SKM-1 (cell line): ENCODE measurements around the gene LCE4A.

Experiments used
- DNase-seq: peaks from one replicate; lab custom pipeline; 2025; ENCODE audit not compliant: unreplicated experiment; lab: John Stamatoyannopoulos, UW

LCE4A gene

DNA sequence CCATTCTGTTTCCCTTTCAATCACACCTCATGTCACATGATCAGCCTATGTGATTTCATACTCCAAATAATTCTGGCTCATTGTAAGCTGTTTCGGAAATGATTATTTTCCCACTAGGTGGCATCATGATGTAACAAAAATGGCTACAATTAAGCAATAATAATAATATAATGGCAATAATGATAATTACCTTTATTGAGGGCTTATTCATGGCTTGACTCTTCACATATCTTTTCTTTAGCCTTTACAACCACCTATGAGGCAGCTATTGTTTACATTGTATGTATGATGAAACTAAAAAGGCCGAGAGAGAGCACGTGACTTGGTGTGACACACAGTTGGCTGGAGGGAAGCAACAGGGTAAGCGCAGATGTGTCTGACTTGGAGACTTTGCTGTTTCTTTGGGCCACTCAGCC lies 37.3 kb downstream of the LCE4A start:
- DNase-seq: no peak

DNA sequence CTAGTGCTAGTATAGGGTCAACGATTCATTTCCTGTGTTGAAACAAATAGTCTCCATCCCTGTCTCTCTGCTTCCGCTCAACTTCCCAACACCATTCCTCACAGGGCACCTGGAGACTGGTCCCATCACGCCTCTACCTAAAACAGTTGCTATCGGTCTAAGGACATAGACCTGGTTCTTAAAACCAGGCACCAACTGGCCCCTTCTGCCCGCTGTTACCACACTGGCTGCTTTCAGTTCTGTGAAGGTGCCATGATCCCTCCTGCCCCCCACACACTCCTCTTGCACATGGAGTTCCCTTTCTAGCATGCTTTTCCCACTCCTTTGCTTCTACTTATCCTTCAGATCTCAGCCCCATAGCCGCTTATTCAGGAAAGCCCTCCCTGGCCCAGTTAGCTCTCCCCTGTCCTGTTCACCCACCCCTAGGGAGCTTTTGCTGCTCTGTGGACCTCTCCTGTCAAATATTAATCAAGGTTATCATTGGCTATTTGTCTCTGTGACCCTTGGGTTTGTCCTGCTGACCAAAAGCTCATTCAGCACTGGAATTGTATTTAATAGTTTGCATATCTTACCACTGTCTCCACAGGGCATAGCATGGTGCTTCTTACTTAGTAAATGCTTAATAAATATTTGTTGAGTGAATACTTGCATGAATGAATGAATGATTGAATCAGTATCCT lies 37.9 kb downstream of the LCE4A start:
- DNase-seq: no peak

DNA sequence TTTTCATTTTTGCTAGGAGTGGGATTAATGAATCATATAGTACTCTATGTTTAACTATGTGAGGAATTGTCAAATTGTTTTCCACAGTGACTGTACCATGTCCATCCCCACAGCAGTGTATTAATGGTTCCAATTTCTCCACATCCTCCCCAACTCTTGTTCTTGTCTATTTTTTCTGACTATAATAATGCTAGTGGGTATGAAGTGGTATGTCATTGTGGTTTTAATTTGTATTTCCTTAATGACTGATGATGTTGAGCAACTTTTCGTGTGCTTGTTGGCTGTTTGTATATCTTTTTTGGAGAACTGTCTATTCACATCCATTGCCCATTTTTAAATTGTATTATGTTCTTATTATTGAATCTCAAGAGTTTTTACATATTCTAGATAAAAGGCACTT lies 39.9 kb downstream of the LCE4A start:
- no peak for DNase-seq

DNA sequence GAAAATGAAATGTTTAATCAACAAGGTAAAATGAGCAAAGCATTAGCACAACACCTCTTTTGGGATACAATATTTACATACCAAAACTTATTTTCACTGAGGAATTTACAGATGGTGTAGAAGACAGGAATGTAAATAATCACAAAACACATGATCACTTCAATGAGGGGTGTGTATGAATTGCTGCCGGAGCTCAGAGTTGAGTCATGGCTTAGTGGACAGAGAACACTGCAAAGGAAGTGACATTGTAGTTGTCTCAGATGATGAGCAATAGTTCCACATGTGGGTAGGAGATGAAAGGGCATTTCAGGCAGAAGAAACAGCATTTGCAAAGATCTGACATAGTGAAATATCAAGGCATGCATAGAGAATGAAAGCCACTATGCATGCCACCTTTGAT lies 44.3 kb downstream of the LCE4A start:
- DNase-seq: no peak

DNA sequence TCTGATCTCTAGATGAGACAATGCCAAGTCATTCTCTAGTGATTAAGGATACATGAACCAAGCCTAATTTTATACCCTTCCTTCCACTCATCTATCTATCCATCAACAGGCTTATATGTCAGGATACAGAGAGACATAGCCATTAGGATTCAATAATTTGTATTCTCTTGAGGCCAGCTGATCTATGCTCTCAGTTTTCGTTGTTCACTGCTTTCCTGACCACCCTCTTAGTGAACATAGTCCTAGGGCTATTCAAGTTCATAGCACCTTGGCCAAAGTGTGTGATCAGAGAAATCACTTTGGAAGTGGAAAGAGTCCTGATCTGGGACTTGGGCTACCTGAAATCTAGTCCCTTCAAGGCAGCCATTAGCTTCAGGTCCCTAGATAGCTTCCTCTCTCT lies 45.6 kb downstream of the LCE4A start:
- DNase-seq: no peak

DNA sequence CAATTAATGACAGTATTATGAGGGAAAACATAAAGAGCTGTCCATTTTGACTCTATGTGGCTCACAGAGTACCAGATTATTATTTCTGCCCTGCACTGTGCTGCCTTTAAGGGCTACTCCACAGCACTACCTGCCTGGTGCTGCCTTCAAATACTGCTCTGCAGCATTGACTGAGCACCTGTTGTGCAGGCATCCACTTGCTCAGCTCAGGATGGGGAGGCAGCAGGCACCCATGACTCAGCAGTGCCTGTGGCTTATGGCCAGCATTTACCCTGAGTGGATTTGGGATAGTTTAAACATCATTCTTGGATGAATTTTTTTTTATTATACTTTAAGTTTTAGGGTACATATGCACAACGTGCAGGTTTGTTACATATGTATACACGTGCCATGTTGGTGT lies 48.9 kb downstream of the LCE4A start:
- DNase-seq: no peak

DNA sequence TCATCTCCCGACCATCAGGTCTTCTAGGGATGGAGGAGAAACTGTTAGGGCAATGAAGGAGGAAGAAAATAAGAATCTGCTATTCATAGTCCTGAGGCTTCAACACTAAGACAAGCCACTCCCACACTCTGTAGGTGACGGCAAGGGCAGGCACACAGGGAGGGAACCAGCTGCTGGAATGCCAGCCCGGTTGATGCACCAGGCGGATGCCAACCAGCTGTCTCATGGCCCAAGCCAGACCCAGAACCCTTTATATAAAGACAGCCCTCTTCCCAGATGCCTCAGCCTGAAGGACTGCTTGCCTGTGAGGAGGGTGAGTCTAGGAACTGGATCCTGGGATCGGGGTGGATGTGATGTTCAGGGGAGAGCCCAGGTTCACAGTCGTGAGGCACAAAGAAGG lies 49.8 kb downstream of the LCE4A start, which contains the start of gene KPRP:
KPRP (plus strand) TSS at position 279 of the 400 bp plus-strand sequence. CDS start 1,564 bp downstream, outside the sequence.
- no peak for DNase-seq

DNA sequence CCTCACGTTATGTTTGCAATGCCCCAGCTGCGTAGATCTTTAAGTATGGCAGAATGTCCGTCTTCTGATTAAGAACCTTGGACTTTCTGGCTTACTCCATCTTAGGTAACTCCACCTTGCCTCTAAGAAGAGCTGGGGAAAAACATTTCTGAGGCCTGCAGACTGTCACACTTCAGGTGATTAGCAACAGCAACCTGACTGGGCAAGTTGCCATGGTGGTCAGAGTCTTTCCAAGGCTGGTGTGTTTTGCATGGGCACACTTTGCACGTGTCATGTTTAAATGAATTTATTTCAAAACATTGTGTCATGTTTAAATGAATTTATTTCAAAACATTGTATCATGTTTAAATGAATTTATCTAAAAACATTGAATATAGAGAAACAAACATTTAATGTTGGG lies 50.7 kb downstream of the LCE4A start:
- no peak for DNase-seq
